Measurements from ENCODE around the gene HCFC1. TPM values are rescaled to one million over a fixed set of nuclear protein-coding genes. Genes with fewer than 3 reads are reported as not detected.

HCFC1 gene
- total and polyA plus RNA-seq, 5 experiments from 2014 or later: 3.3 to 64.9 (median 11.9) TPM

- POLR2A ChIA-PET: interaction anchor here (1.6 to 17.6 kb wide), 5 partner anchors 10 to 180 kb away, joined by 3 to 388 read pairs (median 131); partner anchors contain the start of genes AVPR2, HCFC1, NAA10 and RENBP
- Mint-ChIP-seq H3K27ac (peak overlapping the region; percentile 86 to 99 (median 96)), H3K9me3 (no peaks in the 10 kb centered on the region), H3K4me3 (peak overlapping the region; percentile 82 to 95 (median 93)), H3K4me1 (peaks cover 10 to 49% (median 40%) of the 10 kb centered on the region in 4 donors), H3K27me3 (no peaks in the 10 kb centered on the region), H3K36me3 (peaks cover 0 to 13% (median 5%) of the 10 kb centered on the region in 3 donors)
- ATAC-seq: peak; percentile 2 to 18
- DNase-seq: peak in 8 of 10 donors; percentile 38 to 77 (median 52)
These were observed 47.3 kb downstream of the HCFC1 start for GRCh38 chrX:153924149-153924861.

- peaks cover 0 to 19% (median 5%) of the 10 kb centered on the region in 3 donors for H3K36me3 Mint-ChIP-seq
These were observed 48.4 kb downstream of the HCFC1 start for GRCh38 chrX:153922932-153923857.

GRCh38 chrX:153921511-153922446 lies 49.8 kb downstream of the HCFC1 start:
- DNase-seq (no peak), ATAC-seq (no peak)
- no peaks in the 10 kb centered on the region for H3K9me3 Mint-ChIP-seq
- no peaks in the 10 kb centered on the region for H3K27me3 Mint-ChIP-seq
- H3K4me3 Mint-ChIP-seq: peak overlapping the region; percentile 74 to 95 (median 92)
- peaks cover 0 to 30% (median 5%) of the 10 kb centered on the region in 3 donors for H3K36me3 Mint-ChIP-seq
- peak overlapping the region; percentile 40 to 96 (median 82) for H3K27ac Mint-ChIP-seq
- POLR2A ChIA-PET: interaction anchor here (0.6 to 17.6 kb wide), 5 partner anchors 13 to 127 kb away, joined by 3 to 388 read pairs (median 48); partner anchors contain the start of genes AVPR2, IDH3G, NAA10 and RENBP
- H3K4me1 Mint-ChIP-seq: peaks cover 4 to 45% (median 35%) of the 10 kb centered on the region in 4 donors

More at GRCh38 chrX:153922932-153923857, 48.4 kb downstream of the HCFC1 start:
- Mint-ChIP-seq H3K27me3 (no peaks in the 10 kb centered on the region), H3K9me3 (no peaks in the 10 kb centered on the region), H3K4me1 (peaks cover 8 to 43% (median 36%) of the 10 kb centered on the region in 4 donors), H3K4me3 (peak overlapping the region; percentile 82 to 95 (median 93)), H3K27ac (peak overlapping the region; percentile 86 to 99 (median 94))
- POLR2A ChIA-PET: interaction anchor here (0.7 to 17.6 kb wide), 5 partner anchors 11 to 129 kb away, joined by 3 to 388 read pairs (median 48); partner anchors contain the start of genes AVPR2, IDH3G, NAA10 and RENBP
- no peak for DNase-seq
- ATAC-seq: no peak

- H3K27me3 Mint-ChIP-seq: no peaks in the 10 kb centered on the region
- peak overlapping the region in 1 of 10 donors; percentile 48 for H3K27ac Mint-ChIP-seq
- H3K9me3 Mint-ChIP-seq: no peaks in the 10 kb centered on the region
- peaks cover 5 to 46% (median 33%) of the 10 kb centered on the region in 4 donors for H3K4me1 Mint-ChIP-seq
- peak overlapping the region in 1 of 10 donors; percentile 82 for H3K4me3 Mint-ChIP-seq
- no peak for DNase-seq
- POLR2A ChIA-PET: interaction anchor here (0.8 to 17.6 kb wide), 3 partner anchors 14 to 127 kb away, joined by 3 to 388 read pairs (median 144); partner anchors contain the start of genes AVPR2, IDH3G, RENBP and SSR4
- ATAC-seq: no peak
- H3K36me3 Mint-ChIP-seq: peaks cover 0 to 35% (median 5%) of the 10 kb centered on the region in 3 donors
These were observed 50.5 kb downstream of the HCFC1 start for GRCh38 chrX:153921070-153921469.

- Mint-ChIP-seq H3K36me3 (peaks cover 0 to 40% (median 5%) of the 10 kb centered on the region in 3 donors), H3K4me1 (peaks cover 7 to 51% (median 32%) of the 10 kb centered on the region in 4 donors)
- POLR2A ChIA-PET: interaction anchor here (0.8 to 17.6 kb wide), 3 partner anchors 13 to 126 kb away, joined by 3 to 388 read pairs (median 144); partner anchors contain the start of genes AVPR2, IDH3G, RENBP and SSR4
These were observed 51.1 kb downstream of the HCFC1 start for GRCh38 chrX:153920546-153920945.

GRCh38 chrX:153919281-153919680 lies 52.3 kb downstream of the HCFC1 start:
- Mint-ChIP-seq H3K27ac (peak overlapping the region in 5 of 10 donors; percentile 33 to 72 (median 62)), H3K4me1 (peaks cover 5 to 52% (median 27%) of the 10 kb centered on the region in 4 donors), H3K4me3 (peak overlapping the region in 1 of 10 donors; percentile 50), H3K9me3 (no peaks in the 10 kb centered on the region), H3K36me3 (peaks cover 0 to 47% (median 5%) of the 10 kb centered on the region in 3 donors), H3K27me3 (no peaks in the 10 kb centered on the region)
- POLR2A ChIA-PET: interaction anchor here (0.5 to 0.7 kb wide), 2 partner anchors 19 to 26 kb away, joined by 4 to 5 read pairs; no protein-coding TSS in a partner anchor
- ATAC-seq (no peak), DNase-seq (no peak)

More at GRCh38 chrX:153920546-153920945, 51.1 kb downstream of the HCFC1 start:
- H3K4me3 Mint-ChIP-seq: no peak overlapping the region
- no peaks in the 10 kb centered on the region for H3K27me3 Mint-ChIP-seq
- ATAC-seq: no peak
- H3K9me3 Mint-ChIP-seq: no peaks in the 10 kb centered on the region
- no peak for DNase-seq
- H3K27ac Mint-ChIP-seq: peak overlapping the region in 1 of 10 donors; percentile 58

GRCh38 chrX:153917869-153918268 lies 53.7 kb downstream of the HCFC1 start:
- Mint-ChIP-seq H3K9me3 (no peaks in the 10 kb centered on the region), H3K27ac (peak overlapping the region in 1 of 10 donors; percentile 51), H3K4me1 (peaks cover 5 to 42% (median 14%) of the 10 kb centered on the region in 4 donors), H3K4me3 (no peak overlapping the region), H3K27me3 (no peaks in the 10 kb centered on the region), H3K36me3 (peaks cover 0 to 52% (median 5%) of the 10 kb centered on the region in 3 donors)
- POLR2A ChIA-PET: interaction anchor here (0.7 to 1.3 kb wide), 4 partner anchors 8 to 49 kb away, joined by 3 to 4 read pairs (median 4); partner anchors contain the start of gene ARHGAP4
- ATAC-seq (no peak), DNase-seq (no peak)

GRCh38 chrX:153913701-153914100 lies 57.9 kb downstream of the HCFC1 start:
- peak overlapping the region in 2 of 10 donors; percentile 22 to 59 for H3K27ac Mint-ChIP-seq
- POLR2A ChIA-PET: interaction anchor here (1.2 kb wide), 1 partner anchor 10 kb away, joined by 3 read pairs; the partner anchor contains the start of gene AVPR2
- peaks cover 5 to 30% (median 7%) of the 10 kb centered on the region in 4 donors for H3K4me1 Mint-ChIP-seq

GRCh38 chrX:153913211-153913610 lies 58.4 kb downstream of the HCFC1 start:
- peaks cover 0 to 55% (median 5%) of the 10 kb centered on the region in 3 donors for H3K36me3 Mint-ChIP-seq
- POLR2A ChIA-PET: interaction anchor here (1.2 to 11.6 kb wide), 2 partner anchors 9 to 11 kb away, joined by 3 to 144 read pairs; partner anchors contain the start of genes ARHGAP4 and AVPR2
- H3K9me3 Mint-ChIP-seq: peaks cover 0 to 3% (median 0%) of the 10 kb centered on the region in 9 donors
- H3K27me3 Mint-ChIP-seq: no peaks in the 10 kb centered on the region
- no peak for ATAC-seq
- H3K27ac Mint-ChIP-seq: no peak overlapping the region
- DNase-seq: no peak
- H3K4me3 Mint-ChIP-seq: no peak overlapping the region
- peaks cover 5 to 30% (median 7%) of the 10 kb centered on the region in 4 donors for H3K4me1 Mint-ChIP-seq

More at GRCh38 chrX:153913701-153914100, 57.9 kb downstream of the HCFC1 start:
- Mint-ChIP-seq H3K27me3 (no peaks in the 10 kb centered on the region), H3K9me3 (peaks cover 0 to 3% (median 0%) of the 10 kb centered on the region in 9 donors), H3K4me3 (no peak overlapping the region), H3K36me3 (peaks cover 0 to 55% (median 5%) of the 10 kb centered on the region in 3 donors)
- ATAC-seq (no peak), DNase-seq (no peak)

- Mint-ChIP-seq H3K27ac (peak overlapping the region; percentile 51 to 93 (median 73)), H3K4me3 (peak overlapping the region in 6 of 10 donors; percentile 8 to 69 (median 52)), H3K9me3 (peaks cover 0 to 3% (median 0%) of the 10 kb centered on the region in 9 donors), H3K36me3 (peaks cover 0 to 46% (median 5%) of the 10 kb centered on the region in 3 donors), H3K4me1 (peaks cover 5 to 28% (median 7%) of the 10 kb centered on the region in 4 donors), H3K27me3 (no peaks in the 10 kb centered on the region)
- POLR2A ChIA-PET: interaction anchor here (1.2 to 11.6 kb wide), 3 partner anchors 13 to 186 kb away, joined by 3 to 144 read pairs (median 4); partner anchors contain the start of gene ARHGAP4
- peak in 2 of 10 donors; percentile 49 to 50 for DNase-seq
- ATAC-seq: peak; percentile 84 to 89
These were observed 59.8 kb downstream of the HCFC1 start for GRCh38 chrX:153911798-153912197.
